Ishikawa (cell line): Measurements from ENCODE around the gene STARD4.

Source experiments
- CEBPB ChIP-seq: IDR thresholded peaks from 2 replicates; pipeline ENCODE4 v1.6.1; 2012
- CREB1 ChIP-seq: IDR thresholded peaks from 2 replicates; pipeline ENCODE4 v1.6.1; 2012; ENCODE audit warnings: low read depth
- EGR1 ChIP-seq: IDR thresholded peaks from 2 replicates; pipeline ENCODE4 v1.6.1; 2012
- EP300 ChIP-seq: IDR thresholded peaks from 2 replicates; pipeline ENCODE4 v1.6.1; 2012; ENCODE audit warnings: borderline replicate concordance
- FOXM1 ChIP-seq: IDR thresholded peaks from 2 replicates; pipeline ENCODE4 v1.6.1; 2012; ENCODE audit warnings: low read depth, borderline replicate concordance
- MAX ChIP-seq: IDR thresholded peaks from 2 replicates; pipeline ENCODE4 v1.6.1; 2012
- NFIC ChIP-seq: IDR thresholded peaks from 2 replicates; pipeline ENCODE4 v1.6.1; 2012
- RAD21 ChIP-seq: IDR thresholded peaks from 2 replicates; pipeline ENCODE4 v1.6.1; 2012; ENCODE audit warnings: low read depth
- REST ChIP-seq: IDR thresholded peaks from 2 replicates; pipeline ENCODE4 v1.6.1; 2012; ENCODE audit warnings: low read depth, mild to moderate bottlenecking
- TAF1 ChIP-seq: IDR thresholded peaks from 2 replicates; pipeline ENCODE4 v1.6.1; 2012; ENCODE audit warnings: low read depth, mild to moderate bottlenecking
- TCF12 ChIP-seq: IDR thresholded peaks from 2 replicates; pipeline ENCODE4 v1.6.1; 2012; ENCODE audit warnings: low read depth
- TEAD4 ChIP-seq: IDR thresholded peaks from 2 replicates; pipeline ENCODE4 v1.6.1; 2012
- USF1 ChIP-seq: IDR thresholded peaks from 2 replicates; pipeline ENCODE4 v1.6.1; 2012
- YY1 ChIP-seq: IDR thresholded peaks from 2 replicates; pipeline ENCODE4 v1.6.1; 2012; ENCODE audit warnings: low read depth
- ZBTB7A ChIP-seq: IDR thresholded peaks from 2 replicates; pipeline ENCODE4 v1.6.1; 2012; ENCODE audit warnings: low read depth

STARD4 gene

GRCh38 chr5:111454776-111455175, 57.6 kb downstream of the STARD4 start:
- TF ChIP-seq CREB1 (no peak), TAF1 (no peak), USF1 (no peak), RAD21 (no peak), YY1 (no peak), FOXM1 (no peak), TEAD4 (no peak), TCF12 (no peak), ZBTB7A (no peak), EGR1 (no peak), CEBPB (no peak), NFIC (no peak), MAX (no peak)

- TF ChIP-seq FOXM1, result no peak
- no peak for TF ChIP-seq TCF12
- no peak for TF ChIP-seq CEBPB
- TF ChIP-seq USF1, result no peak
- TF ChIP-seq TAF1, result no peak
Measured at GRCh38 chr5:111454198-111454622, 58.1 kb downstream of the STARD4 start.

- no peak for TF ChIP-seq CREB1
- no peak for TF ChIP-seq EP300
- no peak for TF ChIP-seq FOXM1
- TF ChIP-seq RAD21, result no peak
- no peak for TF ChIP-seq TEAD4
- no peak for TF ChIP-seq REST
Measured at GRCh38 chr5:111453747-111454146, 58.6 kb downstream of the STARD4 start.

- no peak for TF ChIP-seq FOXM1
- no peak for TF ChIP-seq TEAD4
- no peak for TF ChIP-seq EP300
- TF ChIP-seq TAF1, result no peak
- no peak for TF ChIP-seq YY1
- TF ChIP-seq REST, result no peak
- no peak for TF ChIP-seq CEBPB
- TF ChIP-seq EGR1, result no peak
- TF ChIP-seq ZBTB7A, result no peak
- no peak for TF ChIP-seq CREB1
- no peak for TF ChIP-seq TCF12
- no peak for TF ChIP-seq NFIC
- TF ChIP-seq RAD21, result no peak
- no peak for TF ChIP-seq USF1
- TF ChIP-seq MAX, result no peak
Measured at GRCh38 chr5:111453295-111453694, 59.0 kb downstream of the STARD4 start.

GRCh38 chr5:111447822-111448221, 64.5 kb downstream of the STARD4 start:
- TF ChIP-seq TEAD4 (no peak), ZBTB7A (no peak), EP300 (no peak), TCF12 (no peak), EGR1 (no peak), CEBPB (no peak), REST (no peak), CREB1 (no peak), FOXM1 (no peak), MAX (no peak), USF1 (no peak), RAD21 (no peak), YY1 (no peak), NFIC (no peak), TAF1 (no peak)
